ENCODE data around the gene IRF9. TPM values are rescaled to one million over a fixed set of nuclear protein-coding genes. Genes with fewer than 3 reads are reported as not detected.

IRF9 gene
- total and polyA plus RNA-seq, 2 experiments from 2014 or later: 33.7 to 66.9 TPM

- H3K79me2 ChIP-seq: peaks cover 34% of the 10 kb centered on the region
- no peak overlapping the region for H3K4me2 ChIP-seq
- TF ChIP-seq EZH2phosphoT487 (IDR thresholded peaks at IDR 0.05; ENCODE audit: low read depth, severe bottlenecking, unreplicated experiment): no peak
- no peak for TF ChIP-seq EZH2 (IDR thresholded peaks at IDR 0.05; ENCODE audit: borderline replicate concordance)
- no peak for TF ChIP-seq CTCF (IDR thresholded peaks at IDR 0.05; ENCODE audit: poor library complexity)
- peaks cover 12% of the 10 kb centered on the region for H3K4me1 ChIP-seq (ENCODE audit: insufficient read depth)
- no peak overlapping the region for H2AFZ ChIP-seq
- WGBS (ENCODE audit: low lambda C conversion rate, missing lambda C conversion rate): 96% methylated on average over 7 of the region's 9 CpGs
- no peaks in the 10 kb centered on the region for H3K9me2 ChIP-seq (replicated peaks; ENCODE audit: insufficient read depth)
- H4K20me1 ChIP-seq (ENCODE audit: insufficient read depth, poor library complexity, severe bottlenecking): peaks cover 6% of the 10 kb centered on the region
- no peak overlapping the region for H3K4me3 ChIP-seq
- no peaks in the 10 kb centered on the region for H3K9me3 ChIP-seq (ENCODE audit: low read depth)
- H3K27ac ChIP-seq: no peak overlapping the region
- no peaks in the 10 kb centered on the region for H3K27me3 ChIP-seq
- no peak for DNase-seq (ENCODE audit: low spot score)
- H3K36me3 ChIP-seq (replicated peaks; ENCODE audit: insufficient read depth, low read depth): no peaks in the 10 kb centered on the region
Measured at GRCh38 chr14:24150567-24150966, 10.5 kb upstream of the IRF9 start.

DNA sequence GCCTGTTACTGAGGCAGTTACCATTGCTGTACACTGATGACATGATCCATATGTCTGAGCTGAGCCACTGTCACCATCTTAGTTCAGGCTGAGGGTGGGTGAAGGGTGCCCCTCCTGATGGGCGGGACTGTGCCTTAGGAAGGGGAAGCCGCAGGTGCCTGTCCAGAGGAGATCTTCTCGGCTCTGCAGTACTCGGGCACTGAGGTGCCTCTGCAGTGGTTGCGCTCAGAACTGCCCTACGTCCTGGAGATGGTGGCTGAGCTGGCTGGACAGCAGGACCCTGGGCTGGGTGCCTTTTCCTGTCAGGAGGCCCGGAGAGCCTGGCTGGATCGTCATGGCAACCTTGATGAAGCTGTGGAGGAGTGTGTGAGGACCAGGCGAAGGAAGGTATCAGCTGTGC is 10.1 kb upstream of the IRF9 start:
- WGBS (ENCODE audit: low lambda C conversion rate, missing lambda C conversion rate): 97% methylated on average over 8 of the region's 9 CpGs
- no peaks in the 10 kb centered on the region for H3K36me3 ChIP-seq (replicated peaks; ENCODE audit: insufficient read depth, low read depth)

DNA sequence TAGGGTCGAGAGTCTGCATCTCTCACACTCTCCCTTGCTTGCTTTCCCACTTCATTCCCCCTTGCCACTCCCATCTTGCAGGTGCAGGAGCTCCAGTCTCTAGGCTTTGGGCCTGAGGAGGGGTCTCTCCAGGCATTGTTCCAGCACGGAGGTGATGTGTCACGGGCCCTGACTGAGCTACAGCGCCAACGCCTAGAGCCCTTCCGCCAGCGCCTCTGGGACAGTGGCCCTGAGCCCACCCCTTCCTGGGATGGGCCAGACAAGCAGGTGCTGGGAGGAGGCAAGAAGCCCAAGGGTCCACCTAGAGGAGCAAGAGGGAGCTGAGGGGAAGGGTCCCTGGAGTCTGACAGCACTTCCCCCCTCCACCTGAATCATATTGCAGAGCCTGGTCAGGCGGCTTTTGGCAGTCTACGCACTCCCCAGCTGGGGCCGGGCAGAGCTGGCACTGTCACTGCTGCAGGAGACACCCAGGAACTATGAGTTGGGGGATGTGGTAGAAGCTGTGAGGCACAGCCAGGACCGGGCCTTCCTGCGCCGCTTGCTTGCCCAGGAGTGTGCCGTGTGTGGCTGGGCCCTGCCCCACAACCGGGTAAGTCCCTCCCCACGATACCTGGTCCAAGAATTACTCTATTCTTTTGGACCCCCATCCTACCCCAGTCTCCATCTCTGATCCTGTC is 9.5 kb upstream of the IRF9 start:
- Histone ChIP-seq H3K27me3 (no peaks in the 10 kb centered on the region), H4K20me1 (ENCODE audit: insufficient read depth, poor library complexity, severe bottlenecking) (peaks cover 6% of the 10 kb centered on the region), H3K4me3 (no peak overlapping the region), H3K4me1 (ENCODE audit: insufficient read depth) (peaks cover 6% of the 10 kb centered on the region), H3K9me2 (replicated peaks; ENCODE audit: insufficient read depth) (no peaks in the 10 kb centered on the region), H3K36me3 (replicated peaks; ENCODE audit: insufficient read depth, low read depth) (no peaks in the 10 kb centered on the region), H3K4me2 (no peak overlapping the region), H2AFZ (no peak overlapping the region), H3K9me3 (ENCODE audit: low read depth) (no peaks in the 10 kb centered on the region), H3K27ac (no peak overlapping the region), H3K79me2 (peaks cover 29% of the 10 kb centered on the region)
- no peak for DNase-seq (ENCODE audit: low spot score)
- no peak for TF ChIP-seq CTCF (IDR thresholded peaks at IDR 0.05; ENCODE audit: poor library complexity)
- WGBS (ENCODE audit: low lambda C conversion rate, missing lambda C conversion rate): 98% methylated on average over 15 of the region's 16 CpGs

More for the DNA sequence above, 10.1 kb upstream of the IRF9 start:
- Histone ChIP-seq H3K4me1 (ENCODE audit: insufficient read depth) (peaks cover 8% of the 10 kb centered on the region), H3K27me3 (no peaks in the 10 kb centered on the region), H4K20me1 (ENCODE audit: insufficient read depth, poor library complexity, severe bottlenecking) (peaks cover 6% of the 10 kb centered on the region), H3K79me2 (peaks cover 29% of the 10 kb centered on the region), H3K4me2 (no peak overlapping the region), H2AFZ (no peak overlapping the region), H3K9me2 (replicated peaks; ENCODE audit: insufficient read depth) (no peaks in the 10 kb centered on the region), H3K4me3 (no peak overlapping the region), H3K27ac (no peak overlapping the region), H3K9me3 (ENCODE audit: low read depth) (no peaks in the 10 kb centered on the region)
- no peak for DNase-seq (ENCODE audit: low spot score)
- TF ChIP-seq EZH2 (IDR thresholded peaks at IDR 0.05; ENCODE audit: borderline replicate concordance): no peak
- no peak for TF ChIP-seq CTCF (IDR thresholded peaks at IDR 0.05; ENCODE audit: poor library complexity)
- TF ChIP-seq EZH2phosphoT487 (IDR thresholded peaks at IDR 0.05; ENCODE audit: low read depth, severe bottlenecking, unreplicated experiment): no peak

All from hepatocyte (in vitro differentiated cells).